HG02759 (cell line): ENCODE measurements around the gene KIF12.

Experiments
- ATAC-seq: cut with Tn5 transposase; IDR thresholded peaks from one replicate; pipeline ENCODE4 v1.9.1; 2021; ENCODE audit warnings: mild to moderate bottlenecking, moderate library complexity; ENCODE audit not compliant: unreplicated experiment

KIF12 gene

GRCh38 chr9:114107286-114108001 lies 8.4 kb upstream of the KIF12 start:
- ATAC-seq = no peak

- ATAC-seq = no peak
These were observed 6.1 kb upstream of the KIF12 start for GRCh38 chr9:114105236-114105635.

- ATAC-seq = no peak
These were observed 3.4 kb upstream of the KIF12 start for GRCh38 chr9:114102484-114102883.

- no peak for ATAC-seq
These were observed 1.4 kb upstream of the KIF12 start for GRCh38 chr9:114100536-114100935.

- no peak for ATAC-seq
These were observed 678 bp upstream of the KIF12 start for GRCh38 chr9:114099669-114100270.

- no peak for ATAC-seq
These were observed 814 bp downstream of the KIF12 start for GRCh38 chr9:114098021-114098935.

- ATAC-seq = no peak
These were observed 1.5 kb downstream of the KIF12 start for GRCh38 chr9:114097613-114098020.

- ATAC-seq = no peak
These were observed 2.1 kb downstream of the KIF12 start for GRCh38 chr9:114096866-114097612.

- ATAC-seq = no peak
These were observed 3.0 kb downstream of the KIF12 start for GRCh38 chr9:114096041-114096511.

GRCh38 chr9:114094971-114095370 lies 4.1 kb downstream of the KIF12 start:
- ATAC-seq = no peak

GRCh38 chr9:114093761-114094505 lies 5.2 kb downstream of the KIF12 start:
- ATAC-seq = no peak

GRCh38 chr9:114093031-114093471 lies 6.0 kb downstream of the KIF12 start:
- ATAC-seq = no peak

GRCh38 chr9:114092336-114092735 lies 6.8 kb downstream of the KIF12 start:
- no peak for ATAC-seq

GRCh38 chr9:114091711-114092110 lies 7.4 kb downstream of the KIF12 start:
- ATAC-seq = no peak

GRCh38 chr9:114090798-114091197 lies 8.3 kb downstream of the KIF12 start:
- ATAC-seq = no peak

- ATAC-seq = no peak
These were observed 9.8 kb downstream of the KIF12 start for GRCh38 chr9:114089206-114089840.

GRCh38 chr9:114088571-114089170 lies 10.4 kb downstream of the KIF12 start:
- ATAC-seq = no peak

GRCh38 chr9:114087721-114088120 lies 11.4 kb downstream of the KIF12 start:
- no peak for ATAC-seq

- no peak for ATAC-seq
These were observed 12.5 kb downstream of the KIF12 start for GRCh38 chr9:114086607-114087006.
